Fibroblast of lung (primary cell): Measurements from ENCODE around the gene GFER. TPM values are rescaled to one million over a fixed set of nuclear protein-coding genes. Genes with fewer than 3 reads are reported as not detected.

Experiments used
- DNase-seq, 2 donors: peaks; one replicate each; pipeline versions ENCODE4 v3.0.0 to v3.0.0-alpha.2; 2010; ENCODE audit warnings: low read depth in 2 of 2
- H2AFZ ChIP-seq: 2 replicates; pipeline ENCODE4 v1.5.1; 2012; ENCODE audit warnings: low read length, control low read depth, inconsistent platforms
- H3K27ac ChIP-seq: 2 replicates; pipeline ENCODE4 v1.5.1; 2011; ENCODE audit warnings: low read length, control low read depth; ENCODE audit not compliant: insufficient read depth
- H3K27me3 ChIP-seq: 2 replicates; pipeline ENCODE4 v1.5.1; 2011; ENCODE audit warnings: mild to moderate bottlenecking, low read length; ENCODE audit not compliant: control insufficient read depth, insufficient read depth
- H3K36me3 ChIP-seq: 2 replicates; pipeline ENCODE4 v1.5.1; 2011; ENCODE audit warnings: low read length; ENCODE audit not compliant: control insufficient read depth, insufficient read depth
- H3K4me1 ChIP-seq: 2 replicates; pipeline ENCODE4 v1.5.1; 2011; ENCODE audit warnings: low read length; ENCODE audit not compliant: control insufficient read depth, insufficient read depth; ENCODE audit errors: extremely low read depth
- H3K4me2 ChIP-seq: 2 replicates; pipeline ENCODE4 v1.5.1; 2011; ENCODE audit warnings: low read length, control low read depth; ENCODE audit not compliant: insufficient read depth; ENCODE audit errors: extremely low read depth
- H3K4me3 ChIP-seq, 4 experiments: fragments of 200-600 bp in 1 of 4; sonication (generic) in 1 of 4; replicated peaks in 1 of 4; 2 replicates each; pipeline ENCODE4 v1.5.1; 2011 to 2016; ENCODE audit warnings: low read length in 4 of 4, low read depth in 3 of 4, mild to moderate bottlenecking in 3 of 4, control low read depth in 2 of 4, inconsistent platforms in 1 of 4, mixed read lengths in 1 of 4; ENCODE audit not compliant: insufficient read depth in 1 of 4; ENCODE audit errors: control extremely low read depth in 1 of 4
- H3K79me2 ChIP-seq: 2 replicates; pipeline ENCODE4 v1.5.1; 2012; ENCODE audit warnings: mild to moderate bottlenecking, low read length, inconsistent platforms; ENCODE audit not compliant: control insufficient read depth, insufficient read depth
- H3K9ac ChIP-seq: 2 replicates; pipeline ENCODE4 v1.5.1; 2011; ENCODE audit warnings: mild to moderate bottlenecking, low read length, control low read depth; ENCODE audit not compliant: insufficient read depth
- H3K9me3 ChIP-seq: 2 replicates; pipeline ENCODE4 v1.5.1; 2012; ENCODE audit warnings: low read depth, low read length; ENCODE audit not compliant: control insufficient read depth, insufficient read depth
- H4K20me1 ChIP-seq: 2 replicates; pipeline ENCODE4 v1.5.1; 2011; ENCODE audit warnings: low read length; ENCODE audit not compliant: control insufficient read depth, insufficient read depth; ENCODE audit errors: extremely low read depth
- EZH2 ChIP-seq: IDR thresholded peaks from 2 replicates; pipeline ENCODE4 v1.5.1; 2012; ENCODE audit warnings: low read length, control low read depth, mild to moderate bottlenecking; ENCODE audit errors: missing control alignments
- polyA plus RNA-seq, 2 donors: library from polyadenylated mRNA; depleted of rRNA in 1 of 2; stranded (reverse) in 1 of 2; unstranded in 1 of 2; fragments of >200 nt; gene quantifications; 2 replicates each; pipeline ENCODE4 v1.2.1, GENCODE V29; 2011 to 2012; ENCODE audit warnings: missing spikeins in 1 of 2
- total RNA-seq: library from RNA; depleted of rRNA; stranded (reverse); fragments of >200 nt; gene quantifications from 2 replicates; pipeline ENCODE4 v1.2.1, GENCODE V29; 2014
- TF ChIP-seq, protein P1 (sequence below), 2 donors: IDR thresholded peaks in 1 of 2; conservative IDR thresholded peaks in 1 of 2; 1 replicate in 1 of 2; 2 replicates in 1 of 2; pipeline ENCODE4 v1.5.1; 2011 to 2012; ENCODE audit warnings: low read length in 2 of 2, control low read depth in 1 of 2, inconsistent platforms in 1 of 2, low read depth in 1 of 2, mild to moderate bottlenecking in 1 of 2

GFER gene
- total and polyA plus RNA-seq, 2 donors (not counting 1 experiment from before 2014, with no cell fraction given) = 7.5 to 13.2 TPM

DNA sequence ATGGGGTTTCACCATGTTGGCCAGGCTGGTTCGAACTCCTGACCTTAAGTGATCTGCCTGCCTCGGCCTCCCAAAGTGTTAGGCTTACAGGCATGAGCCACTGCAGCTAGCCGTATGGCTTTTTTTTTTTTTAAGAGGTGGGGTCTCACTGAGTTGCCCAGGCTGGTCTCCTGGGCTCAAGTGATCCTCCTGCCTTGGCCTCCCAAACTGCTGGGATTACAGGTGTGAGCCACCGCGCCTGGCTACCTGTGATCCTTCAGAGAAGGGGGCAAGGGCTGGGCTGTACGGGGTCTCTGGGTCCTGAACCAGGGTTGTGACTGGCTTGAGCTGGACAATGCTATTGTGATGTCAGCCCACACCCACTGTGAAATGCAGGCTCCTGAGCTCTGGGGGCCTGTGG is 17.5 kb upstream of the GFER start, which contains the start of gene RNF151:
Gene RNF151 (plus strand): TSS at position 397 of the 400 bp plus-strand sequence. CDS start 26 bp downstream, outside the sequence.
- no peak within 1 kb of the TSS for H2AFZ ChIP-seq
- no peak for DNase-seq
- H3K36me3 ChIP-seq = peaks cover 18% of the 10 kb centered on the region
- H3K79me2 ChIP-seq = peaks cover 37% of the 10 kb centered on the region
- H3K27ac ChIP-seq = peak within 1 kb of the TSS; percentile 96
- peak within 1 kb of the TSS; percentile 98 for H3K9ac ChIP-seq
- H3K27me3 ChIP-seq = no peaks in the 10 kb centered on the region
- no peak for TF ChIP-seq EZH2
- TF ChIP-seq, protein P1, sequence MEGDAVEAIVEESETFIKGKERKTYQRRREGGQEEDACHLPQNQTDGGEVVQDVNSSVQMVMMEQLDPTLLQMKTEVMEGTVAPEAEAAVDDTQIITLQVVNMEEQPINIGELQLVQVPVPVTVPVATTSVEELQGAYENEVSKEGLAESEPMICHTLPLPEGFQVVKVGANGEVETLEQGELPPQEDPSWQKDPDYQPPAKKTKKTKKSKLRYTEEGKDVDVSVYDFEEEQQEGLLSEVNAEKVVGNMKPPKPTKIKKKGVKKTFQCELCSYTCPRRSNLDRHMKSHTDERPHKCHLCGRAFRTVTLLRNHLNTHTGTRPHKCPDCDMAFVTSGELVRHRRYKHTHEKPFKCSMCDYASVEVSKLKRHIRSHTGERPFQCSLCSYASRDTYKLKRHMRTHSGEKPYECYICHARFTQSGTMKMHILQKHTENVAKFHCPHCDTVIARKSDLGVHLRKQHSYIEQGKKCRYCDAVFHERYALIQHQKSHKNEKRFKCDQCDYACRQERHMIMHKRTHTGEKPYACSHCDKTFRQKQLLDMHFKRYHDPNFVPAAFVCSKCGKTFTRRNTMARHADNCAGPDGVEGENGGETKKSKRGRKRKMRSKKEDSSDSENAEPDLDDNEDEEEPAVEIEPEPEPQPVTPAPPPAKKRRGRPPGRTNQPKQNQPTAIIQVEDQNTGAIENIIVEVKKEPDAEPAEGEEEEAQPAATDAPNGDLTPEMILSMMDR (conservative IDR thresholded peaks at IDR 0.05 in 1 of 2, IDR thresholded peaks at IDR 0.05 in 1 of 2; ENCODE audit: low read depth in 1 of 2, low read length in 2 of 2) = no peak
- peak within 1 kb of the TSS; percentile 79 to 99 (median 88) for H3K4me3 ChIP-seq
- H3K4me1 ChIP-seq = peaks cover 3% of the 10 kb centered on the region
- no peaks in the 10 kb centered on the region for H4K20me1 ChIP-seq
- peak within 1 kb of the TSS; percentile 100 for H3K4me2 ChIP-seq
- no peaks in the 10 kb centered on the region for H3K9me3 ChIP-seq

DNA sequence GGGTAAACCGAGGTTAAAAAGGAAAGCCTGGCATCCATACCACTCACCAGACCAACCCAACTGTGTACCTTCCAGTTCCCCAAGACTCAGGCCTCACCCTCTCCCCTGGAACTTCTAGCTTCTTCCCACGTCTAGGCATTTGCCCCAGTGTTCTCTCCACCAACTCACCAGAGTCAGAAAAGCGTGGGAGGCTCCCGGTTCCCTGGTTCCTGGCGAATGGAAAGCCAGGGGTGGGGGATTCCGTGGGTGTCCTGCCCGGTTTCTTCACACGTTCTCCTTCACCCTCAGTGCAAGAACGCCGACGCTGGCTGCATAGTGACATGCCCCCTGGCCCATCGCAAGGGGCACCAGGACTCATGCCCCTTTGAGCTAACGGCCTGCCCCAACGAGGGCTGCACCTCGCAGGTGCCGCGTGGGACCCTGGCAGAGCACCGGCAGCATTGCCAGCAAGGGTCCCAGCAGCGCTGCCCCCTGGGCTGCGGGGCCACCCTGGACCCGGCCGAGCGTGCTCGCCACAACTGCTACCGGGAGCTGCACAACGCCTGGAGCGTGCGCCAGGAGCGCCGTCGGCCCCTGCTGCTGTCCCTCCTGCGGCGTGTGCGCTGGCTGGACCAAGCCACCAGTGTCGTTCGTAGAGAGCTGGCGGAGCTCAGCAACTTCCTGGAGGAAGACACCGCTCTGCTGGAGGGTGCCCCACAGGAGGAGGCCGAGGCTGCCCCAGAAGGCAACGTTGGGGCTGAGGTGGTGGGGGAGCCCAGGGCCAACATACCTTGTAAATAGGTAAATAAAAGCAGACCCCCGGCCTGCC is 15.6 kb upstream of the GFER start:
- H3K4me3 ChIP-seq = no peak overlapping the region
- no peak for TF ChIP-seq EZH2
- TF ChIP-seq, protein P1 (conservative IDR thresholded peaks at IDR 0.05 in 1 of 2, IDR thresholded peaks at IDR 0.05 in 1 of 2; ENCODE audit: low read depth in 1 of 2, low read length in 2 of 2) = no peak
- H3K79me2 ChIP-seq = peaks cover 37% of the 10 kb centered on the region

DNA sequence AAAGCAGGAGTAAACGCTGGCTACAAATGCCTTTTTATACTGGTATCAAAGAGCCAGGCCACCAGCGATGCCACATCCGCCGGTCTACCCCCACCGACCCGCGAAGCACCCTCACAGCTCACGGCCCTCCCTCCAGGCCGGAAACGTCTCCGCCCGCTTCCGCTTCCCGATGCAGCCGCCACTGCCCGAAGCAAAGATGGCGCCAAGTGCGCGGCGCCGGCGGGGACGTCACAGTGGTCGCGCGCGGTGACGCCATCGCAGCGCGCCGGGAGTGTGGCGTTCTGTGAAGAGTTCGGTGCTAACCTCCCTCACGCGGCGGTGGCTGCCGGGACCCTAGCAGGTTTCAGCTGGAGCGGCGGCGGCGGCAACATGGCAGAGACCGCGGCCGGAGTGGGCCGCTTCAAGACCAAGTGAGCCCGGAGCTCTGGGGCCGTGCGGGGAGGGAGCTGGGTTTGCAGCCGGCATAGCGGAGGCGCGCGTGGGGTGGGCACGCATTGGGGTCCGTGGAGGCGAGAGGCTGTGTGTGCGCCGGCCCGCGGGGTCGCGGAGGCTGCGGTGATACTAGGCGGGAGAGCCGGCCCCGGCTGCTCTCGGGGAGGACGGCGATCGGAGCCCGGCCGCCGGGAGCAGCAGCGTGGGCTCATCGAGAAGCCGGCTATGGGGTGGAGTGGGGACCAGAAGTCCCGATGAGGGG is 12.1 kb upstream of the GFER start, which contains the start of gene TBL3:
Gene TBL3 (plus strand): TSS at position 258 of the 694 bp plus-strand sequence. CDS start 112 bp downstream, at position 370.
- DNase-seq = peak; percentile 92 to 93
- Histone ChIP-seq H3K4me2 (peak within 1 kb of the TSS; percentile 93), H3K9ac (peak within 1 kb of the TSS; percentile 87), H3K27me3 (no peaks in the 10 kb centered on the region), H4K20me1 (no peaks in the 10 kb centered on the region), H3K4me1 (no peaks in the 10 kb centered on the region), H3K4me3 (peak within 1 kb of the TSS; percentile 84 to 94 (median 88)), H3K9me3 (no peaks in the 10 kb centered on the region), H3K79me2 (peaks cover 16% of the 10 kb centered on the region), H3K36me3 (peaks cover 22% of the 10 kb centered on the region), H3K27ac (peak within 1 kb of the TSS; percentile 89), H2AFZ (peak within 1 kb of the TSS; percentile 79)
- TF ChIP-seq, protein P1 (conservative IDR thresholded peaks at IDR 0.05 in 1 of 2, IDR thresholded peaks at IDR 0.05 in 1 of 2; ENCODE audit: low read depth in 1 of 2, low read length in 2 of 2) = no peak
- TF ChIP-seq EZH2 = no peak

More for the DNA sequence above, 15.6 kb upstream of the GFER start:
- H3K27ac ChIP-seq = no peak overlapping the region
- no peak overlapping the region for H3K4me2 ChIP-seq
- H3K9me3 ChIP-seq = no peaks in the 10 kb centered on the region
- H3K36me3 ChIP-seq = peaks cover 4% of the 10 kb centered on the region
- H2AFZ ChIP-seq = no peak overlapping the region
- no peak for DNase-seq
- no peaks in the 10 kb centered on the region for H3K27me3 ChIP-seq
- no peak overlapping the region for H3K9ac ChIP-seq
- peaks cover 3% of the 10 kb centered on the region for H3K4me1 ChIP-seq
- no peaks in the 10 kb centered on the region for H4K20me1 ChIP-seq
